ENCODE measurements around the gene SLC30A2.

SLC30A2 gene

DNA sequence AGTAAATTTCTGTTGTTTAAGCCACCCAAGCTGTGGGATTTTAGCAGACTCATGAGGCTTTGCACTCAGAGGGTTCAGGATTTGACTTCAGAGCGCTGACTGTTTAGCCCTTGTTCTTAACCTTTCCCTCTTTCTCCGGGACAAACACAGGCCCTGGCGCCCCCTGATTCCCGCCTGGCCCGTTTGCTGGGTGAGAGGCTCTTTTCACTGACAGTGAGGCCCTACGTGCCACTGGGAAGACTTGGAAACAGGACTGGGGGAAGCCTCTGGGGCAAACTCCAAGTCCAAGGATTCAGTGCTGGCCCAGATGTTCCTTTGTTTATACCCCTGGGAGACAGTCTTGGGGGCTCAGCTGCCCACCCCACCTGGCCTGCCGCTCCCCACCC, 33.3 kb upstream of the SLC30A2 start:
- no peak overlapping the region for H3K4me3 ChIP-seq (replicated peaks; ENCODE audit: low read depth, low read length)
- TF ChIP-seq, protein P1, sequence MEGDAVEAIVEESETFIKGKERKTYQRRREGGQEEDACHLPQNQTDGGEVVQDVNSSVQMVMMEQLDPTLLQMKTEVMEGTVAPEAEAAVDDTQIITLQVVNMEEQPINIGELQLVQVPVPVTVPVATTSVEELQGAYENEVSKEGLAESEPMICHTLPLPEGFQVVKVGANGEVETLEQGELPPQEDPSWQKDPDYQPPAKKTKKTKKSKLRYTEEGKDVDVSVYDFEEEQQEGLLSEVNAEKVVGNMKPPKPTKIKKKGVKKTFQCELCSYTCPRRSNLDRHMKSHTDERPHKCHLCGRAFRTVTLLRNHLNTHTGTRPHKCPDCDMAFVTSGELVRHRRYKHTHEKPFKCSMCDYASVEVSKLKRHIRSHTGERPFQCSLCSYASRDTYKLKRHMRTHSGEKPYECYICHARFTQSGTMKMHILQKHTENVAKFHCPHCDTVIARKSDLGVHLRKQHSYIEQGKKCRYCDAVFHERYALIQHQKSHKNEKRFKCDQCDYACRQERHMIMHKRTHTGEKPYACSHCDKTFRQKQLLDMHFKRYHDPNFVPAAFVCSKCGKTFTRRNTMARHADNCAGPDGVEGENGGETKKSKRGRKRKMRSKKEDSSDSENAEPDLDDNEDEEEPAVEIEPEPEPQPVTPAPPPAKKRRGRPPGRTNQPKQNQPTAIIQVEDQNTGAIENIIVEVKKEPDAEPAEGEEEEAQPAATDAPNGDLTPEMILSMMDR (IDR thresholded peaks at IDR 0.05; ENCODE audit: low read length, missing control alignments): no peak
- no peak for DNase-seq (ENCODE audit: low read depth)

DNA sequence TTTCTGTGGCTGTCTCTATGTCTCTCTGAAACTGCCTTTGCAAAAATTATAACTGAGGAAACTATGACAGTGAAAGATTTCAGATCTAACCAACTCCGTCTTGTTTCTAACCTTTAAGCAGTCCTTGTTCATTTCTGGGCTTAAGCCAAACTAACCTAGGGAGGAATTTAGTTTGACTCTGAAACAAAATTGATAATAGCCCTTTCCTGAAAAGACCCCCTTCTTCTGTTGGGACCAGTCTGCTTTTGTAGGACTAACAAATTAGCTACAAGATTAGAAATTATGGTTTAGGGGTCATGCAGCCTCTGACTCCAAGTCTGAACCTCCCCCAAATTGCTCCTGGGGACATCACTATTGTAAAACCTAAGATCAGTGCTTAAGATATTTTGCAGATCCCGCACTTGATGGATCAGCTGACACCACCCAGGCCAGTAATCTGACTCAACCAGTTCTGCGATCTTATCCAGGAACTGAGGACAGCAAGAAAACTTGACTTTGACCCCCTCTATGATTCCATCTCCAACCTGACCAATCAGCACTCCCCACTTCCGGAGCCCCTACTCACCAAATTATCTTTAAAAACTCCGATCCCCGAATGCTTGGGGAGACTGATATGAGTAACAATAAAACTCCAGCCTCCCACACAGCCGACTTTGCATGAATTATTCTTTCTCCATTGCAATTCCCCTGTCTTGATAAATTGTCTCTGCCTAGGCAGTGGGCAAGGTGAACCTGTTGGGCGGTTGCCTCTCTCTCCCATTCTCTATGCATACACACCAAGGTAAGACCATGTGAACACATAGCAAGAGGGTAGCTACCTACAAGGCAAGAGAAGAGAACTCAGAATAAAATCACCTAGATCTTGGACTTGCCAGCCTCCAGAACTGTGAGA, 32.6 kb upstream of the SLC30A2 start:
- TF ChIP-seq, protein P1 (IDR thresholded peaks at IDR 0.05; ENCODE audit: low read length, missing control alignments): no peak

GRCh38 chr1:26077524-26077923, 31.6 kb upstream of the SLC30A2 start:
- TF ChIP-seq, protein P1 (IDR thresholded peaks at IDR 0.05; ENCODE audit: low read length, missing control alignments): no peak
- H3K4me3 ChIP-seq (replicated peaks; ENCODE audit: low read depth, low read length): no peak overlapping the region
- DNase-seq (ENCODE audit: low read depth): no peak

More for the DNA sequence above, 32.6 kb upstream of the SLC30A2 start:
- no peak for DNase-seq (ENCODE audit: low read depth)
- H3K4me3 ChIP-seq (replicated peaks; ENCODE audit: low read depth, low read length): no peak overlapping the region

GRCh38 chr1:26075421-26076144, 29.7 kb upstream of the SLC30A2 start:
- TF ChIP-seq, protein P1 (IDR thresholded peaks at IDR 0.05; ENCODE audit: low read length, missing control alignments): no peak
- H3K4me3 ChIP-seq (replicated peaks; ENCODE audit: low read depth, low read length): no peak overlapping the region
- DNase-seq (ENCODE audit: low read depth): no peak

DNA sequence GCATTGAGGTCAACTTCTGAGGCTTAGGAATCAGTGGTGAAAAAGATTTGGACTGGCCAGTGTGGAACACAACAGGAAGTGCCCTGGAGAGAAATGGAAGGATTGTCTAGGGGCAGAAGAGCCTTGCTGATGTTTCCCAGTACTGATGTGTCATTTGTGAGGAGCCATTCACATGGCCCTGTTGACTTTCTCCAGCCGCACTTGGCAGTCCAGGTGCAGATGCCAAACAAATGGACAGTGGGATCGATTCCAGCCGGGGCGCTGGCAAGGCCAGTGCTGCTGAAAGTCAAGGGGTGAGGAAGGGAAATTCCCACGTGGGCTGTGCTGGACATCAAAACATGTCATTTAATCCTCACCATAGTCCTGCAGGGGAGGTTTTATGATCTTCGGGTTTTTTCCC, 26.4 kb upstream of the SLC30A2 start:
- H3K4me3 ChIP-seq (replicated peaks; ENCODE audit: low read depth, low read length): no peak overlapping the region
- DNase-seq (ENCODE audit: low read depth): no peak
- TF ChIP-seq, protein P1 (IDR thresholded peaks at IDR 0.05; ENCODE audit: low read length, missing control alignments): no peak

DNA sequence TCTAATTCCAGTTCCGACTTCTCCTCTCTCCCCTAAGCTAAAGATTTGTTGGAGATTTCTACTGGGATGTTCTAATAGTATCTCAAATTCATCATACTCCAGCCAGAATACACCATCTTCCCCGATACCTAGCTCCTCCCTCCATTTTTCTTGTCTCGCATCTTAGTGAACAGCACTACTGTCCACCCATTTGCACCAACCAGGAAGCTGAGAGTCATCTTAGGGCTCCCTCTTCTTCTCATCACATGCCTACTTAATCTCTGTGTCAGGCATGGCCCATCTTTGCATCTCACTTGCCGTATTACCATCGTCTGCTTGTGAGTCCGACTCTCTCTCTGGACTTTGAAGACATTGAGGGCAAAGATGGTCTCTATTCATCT, 25.0 kb upstream of the SLC30A2 start:
- no peak overlapping the region for H3K4me3 ChIP-seq (replicated peaks; ENCODE audit: low read depth, low read length)
- no peak for DNase-seq (ENCODE audit: low read depth)
- TF ChIP-seq, protein P1 (IDR thresholded peaks at IDR 0.05; ENCODE audit: low read length, missing control alignments): no peak

All from fibroblast of pulmonary artery (primary cell).